Fibroblast of pulmonary artery (primary cell): ENCODE data around the gene PDGFA.

Experiments used
- DNase-seq: peaks from one replicate; pipeline ENCODE4 v3.0.0-alpha.2; 2010; ENCODE audit warnings: low read depth
- H3K4me3 ChIP-seq: replicated peaks from 2 replicates; pipeline ENCODE4 v1.5.1; 2011; ENCODE audit warnings: low read depth, mild to moderate bottlenecking, control low read depth, low read length, moderate library complexity
- TF ChIP-seq, protein P1 (sequence below): IDR thresholded peaks from 2 replicates; pipeline ENCODE4 v1.5.1; 2011; ENCODE audit warnings: mild to moderate bottlenecking, control low read depth, low read length, inconsistent platforms; ENCODE audit errors: missing control alignments

Gene PDGFA

DNA sequence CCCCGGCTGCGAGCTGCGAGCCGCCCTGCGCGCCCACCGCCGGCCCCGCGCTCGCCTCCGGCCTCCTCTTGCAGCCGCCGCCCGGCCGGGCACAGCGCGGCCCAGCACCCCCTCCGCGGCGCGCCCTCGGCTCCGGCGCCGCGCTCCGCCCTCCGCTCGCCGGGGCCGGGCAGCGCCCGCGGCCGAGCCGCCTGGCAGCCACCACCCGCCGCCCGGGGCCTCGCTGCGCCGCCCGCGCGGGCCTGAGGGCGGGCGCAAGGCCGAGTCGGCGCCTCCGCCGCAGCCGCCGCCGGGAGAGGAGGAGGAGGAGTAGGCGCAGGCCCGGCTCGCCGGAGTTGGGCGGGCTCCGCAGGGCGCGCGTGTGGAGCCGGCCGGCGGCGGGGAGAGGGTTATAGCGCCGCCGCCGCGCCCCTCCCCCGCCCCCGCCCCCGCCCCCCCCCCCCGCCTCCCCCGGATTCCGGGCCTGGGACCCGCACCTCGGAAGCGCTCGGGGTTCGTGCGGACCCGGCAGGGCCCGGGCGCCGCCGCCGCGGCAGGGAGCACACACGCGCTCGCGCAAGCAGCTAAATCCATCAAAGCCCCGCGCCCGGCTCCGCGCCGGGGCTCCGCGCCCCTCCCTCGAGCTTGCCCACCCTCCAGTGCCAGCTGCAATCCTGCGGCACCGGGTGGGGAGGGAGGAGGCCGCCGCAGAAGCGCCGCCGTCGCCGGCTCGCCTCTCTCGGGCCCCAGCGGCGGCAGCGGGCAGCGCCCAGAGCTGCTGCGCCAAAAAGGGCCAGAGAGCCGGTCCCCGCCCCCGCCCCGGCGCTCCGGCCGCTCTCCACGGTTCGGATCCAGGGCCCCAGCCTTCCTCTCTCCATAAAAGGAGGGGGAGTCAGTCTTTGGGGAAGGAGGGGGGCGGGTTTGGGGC, at the start of gene PDGFA:
Gene PDGFA (minus strand): TSS at position 363 of the 907 bp plus-strand sequence. CDS start 845 bp downstream, outside the sequence.
- DNase-seq, result peak; percentile 65
- H3K4me3 ChIP-seq, result peak within 1 kb of the TSS; percentile 67
- TF ChIP-seq, protein P1, sequence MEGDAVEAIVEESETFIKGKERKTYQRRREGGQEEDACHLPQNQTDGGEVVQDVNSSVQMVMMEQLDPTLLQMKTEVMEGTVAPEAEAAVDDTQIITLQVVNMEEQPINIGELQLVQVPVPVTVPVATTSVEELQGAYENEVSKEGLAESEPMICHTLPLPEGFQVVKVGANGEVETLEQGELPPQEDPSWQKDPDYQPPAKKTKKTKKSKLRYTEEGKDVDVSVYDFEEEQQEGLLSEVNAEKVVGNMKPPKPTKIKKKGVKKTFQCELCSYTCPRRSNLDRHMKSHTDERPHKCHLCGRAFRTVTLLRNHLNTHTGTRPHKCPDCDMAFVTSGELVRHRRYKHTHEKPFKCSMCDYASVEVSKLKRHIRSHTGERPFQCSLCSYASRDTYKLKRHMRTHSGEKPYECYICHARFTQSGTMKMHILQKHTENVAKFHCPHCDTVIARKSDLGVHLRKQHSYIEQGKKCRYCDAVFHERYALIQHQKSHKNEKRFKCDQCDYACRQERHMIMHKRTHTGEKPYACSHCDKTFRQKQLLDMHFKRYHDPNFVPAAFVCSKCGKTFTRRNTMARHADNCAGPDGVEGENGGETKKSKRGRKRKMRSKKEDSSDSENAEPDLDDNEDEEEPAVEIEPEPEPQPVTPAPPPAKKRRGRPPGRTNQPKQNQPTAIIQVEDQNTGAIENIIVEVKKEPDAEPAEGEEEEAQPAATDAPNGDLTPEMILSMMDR, result no peak

DNA sequence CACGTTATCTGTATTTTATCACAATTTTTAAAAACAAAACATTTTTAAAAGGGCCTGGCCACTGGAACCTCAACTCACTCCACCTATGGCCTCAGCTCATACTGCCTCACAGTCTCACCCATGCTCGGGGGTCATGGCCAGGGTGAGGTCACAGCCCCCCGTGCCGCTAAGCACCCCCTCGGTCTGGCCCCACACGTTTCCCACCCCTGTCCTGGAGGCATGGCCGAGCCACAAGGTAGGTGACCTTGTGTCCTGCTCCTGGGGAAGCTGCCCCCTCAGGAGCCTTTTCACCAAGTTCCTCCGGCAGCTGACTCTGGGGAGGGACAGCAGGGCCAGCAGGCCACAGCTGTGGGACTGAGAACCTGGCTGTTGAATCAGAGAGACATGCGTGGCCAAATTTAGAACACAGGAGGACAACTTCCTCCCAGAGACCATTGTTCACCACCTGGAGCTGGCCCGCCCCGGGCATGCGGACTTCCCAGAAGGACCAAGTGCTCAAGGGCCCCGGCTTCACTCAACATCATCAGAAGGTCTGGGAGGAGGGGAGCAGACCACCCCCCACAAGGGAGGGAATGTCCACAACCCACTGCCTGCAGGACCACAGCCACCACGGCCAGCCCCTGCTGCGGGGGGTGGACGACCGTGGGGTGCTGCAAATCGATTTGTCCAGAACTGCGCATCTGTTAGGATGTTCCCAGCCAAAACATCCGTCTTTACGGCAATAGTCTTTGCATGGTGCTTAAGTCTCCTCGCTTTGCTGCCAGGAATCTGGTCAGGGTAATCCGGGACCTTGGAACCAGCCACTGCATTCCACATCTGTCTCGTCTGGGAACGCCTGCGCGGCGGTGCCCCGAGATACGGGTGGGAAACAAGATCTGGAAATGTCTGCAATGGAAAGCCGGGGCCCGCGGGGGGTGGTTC, 48.6 kb upstream of the PDGFA start:
- no peak overlapping the region for H3K4me3 ChIP-seq
- DNase-seq, result peak; percentile 61
- TF ChIP-seq, protein P1, result no peak

DNA sequence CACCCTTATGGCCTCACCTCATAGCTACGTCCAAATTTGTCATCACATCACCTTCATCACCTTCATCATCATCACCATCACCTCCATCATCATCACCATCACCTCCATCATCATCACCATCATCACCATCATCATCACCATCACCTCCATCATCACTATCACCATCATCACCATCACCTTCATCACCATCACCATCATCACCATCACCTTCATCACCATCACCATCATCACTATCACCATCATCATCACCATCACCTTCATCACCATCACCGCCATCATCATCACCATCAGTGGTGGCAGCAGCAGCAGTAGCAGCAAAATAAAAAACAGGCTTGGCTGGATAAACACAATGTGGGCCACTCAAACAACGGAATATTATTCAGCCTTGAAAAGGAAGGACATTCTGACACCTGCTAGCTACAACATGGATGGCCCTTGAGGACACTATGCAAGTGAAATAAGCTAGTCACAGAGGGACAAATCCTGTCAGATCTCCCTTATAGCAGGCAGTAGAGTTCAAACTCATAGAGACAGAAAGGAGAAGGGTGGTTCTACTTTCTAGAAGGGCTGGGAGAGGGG, 47.7 kb upstream of the PDGFA start:
- TF ChIP-seq, protein P1, result no peak
- no peak for DNase-seq
- H3K4me3 ChIP-seq, result no peak overlapping the region

DNA sequence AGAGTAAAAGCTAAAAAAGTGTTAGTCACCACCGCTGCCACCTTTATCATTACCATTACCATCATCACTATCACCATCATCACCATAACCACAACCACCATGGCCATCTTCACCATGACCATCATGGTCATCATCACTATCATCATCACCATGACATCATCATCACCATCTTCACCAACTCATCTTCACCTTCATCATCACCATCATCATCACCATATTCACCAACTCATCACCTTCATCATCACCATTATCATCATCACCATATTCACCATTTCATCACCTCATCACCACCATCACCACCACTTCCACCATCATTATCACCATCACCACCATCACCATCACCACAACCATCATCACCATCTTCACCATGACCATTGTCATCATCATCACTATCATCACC, 46.5 kb upstream of the PDGFA start:
- H3K4me3 ChIP-seq, result no peak overlapping the region
- TF ChIP-seq, protein P1, result no peak
- no peak for DNase-seq

DNA sequence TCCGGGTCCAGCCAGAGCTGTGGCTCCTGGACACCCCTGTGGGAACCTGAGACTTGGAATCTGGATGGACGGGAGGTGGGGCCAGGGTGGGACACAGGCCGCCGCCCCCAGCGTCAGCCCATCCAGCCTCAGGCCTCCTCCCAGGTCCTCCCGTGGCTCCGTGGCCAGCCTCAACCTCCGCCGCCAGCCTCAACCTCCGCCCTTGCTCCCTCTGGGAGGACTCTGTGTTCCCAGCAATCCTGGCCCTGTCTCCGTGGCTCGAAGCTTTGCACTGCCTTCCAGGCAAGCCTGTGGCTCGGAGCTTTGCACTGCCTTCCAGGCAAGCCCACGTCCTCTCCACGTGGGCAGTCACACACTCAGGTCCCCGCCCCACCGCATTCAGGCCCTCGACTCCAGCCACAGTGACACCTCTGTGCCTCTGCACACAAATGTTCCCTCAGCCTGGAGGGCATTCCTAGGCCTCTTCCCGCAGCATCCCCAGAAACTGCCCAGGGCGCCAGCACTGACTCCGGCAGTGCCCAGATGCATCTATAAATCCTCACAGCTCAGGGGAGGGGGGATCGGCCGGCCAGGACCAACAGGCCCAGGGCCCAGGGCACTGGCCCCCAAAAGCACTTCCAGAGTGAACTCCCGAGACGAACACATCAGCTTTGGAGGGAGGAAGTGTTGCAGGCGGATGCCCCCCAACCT, 44.7 kb upstream of the PDGFA start:
- no peak for DNase-seq
- TF ChIP-seq, protein P1, result no peak
- H3K4me3 ChIP-seq, result no peak overlapping the region

DNA sequence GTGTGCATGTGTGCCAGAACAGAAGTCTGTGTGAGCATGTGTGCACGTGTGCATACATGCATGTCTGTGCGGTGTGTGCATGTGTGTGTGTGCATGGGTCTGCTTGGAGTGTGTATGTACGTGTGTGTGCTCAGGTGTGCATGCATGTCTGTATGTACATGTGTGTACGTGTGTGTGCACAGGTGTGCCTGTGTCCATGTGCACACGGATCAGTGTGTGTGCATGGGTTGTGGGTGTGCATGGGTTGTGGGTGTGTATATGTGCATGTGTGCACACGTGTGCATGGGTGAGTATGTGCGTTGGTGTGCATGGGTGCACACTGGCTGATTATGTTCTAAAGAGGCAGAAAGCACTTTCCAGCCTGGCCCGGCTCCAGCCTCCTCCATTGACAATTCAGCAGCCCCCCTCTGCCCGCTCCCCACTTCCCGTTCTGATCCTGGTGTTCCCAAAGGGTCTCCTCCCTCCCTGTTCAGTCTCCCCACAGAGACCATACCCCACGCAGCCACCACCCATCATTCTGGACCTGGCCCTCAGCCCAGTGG, 44.1 kb upstream of the PDGFA start:
- DNase-seq, result no peak
- TF ChIP-seq, protein P1, result no peak

More for the DNA sequence above, 44.1 kb upstream of the PDGFA start:
- no peak overlapping the region for H3K4me3 ChIP-seq
